C1 segment of cervical spinal cord (tissue), 14 donors: ENCODE data around the gene AFF1.

ENCODE experiments used
- DNase-seq, 14 donors: peaks; one replicate each; lab custom pipeline; 2025; lab: John Stamatoyannopoulos, UW

Gene AFF1, protein sequence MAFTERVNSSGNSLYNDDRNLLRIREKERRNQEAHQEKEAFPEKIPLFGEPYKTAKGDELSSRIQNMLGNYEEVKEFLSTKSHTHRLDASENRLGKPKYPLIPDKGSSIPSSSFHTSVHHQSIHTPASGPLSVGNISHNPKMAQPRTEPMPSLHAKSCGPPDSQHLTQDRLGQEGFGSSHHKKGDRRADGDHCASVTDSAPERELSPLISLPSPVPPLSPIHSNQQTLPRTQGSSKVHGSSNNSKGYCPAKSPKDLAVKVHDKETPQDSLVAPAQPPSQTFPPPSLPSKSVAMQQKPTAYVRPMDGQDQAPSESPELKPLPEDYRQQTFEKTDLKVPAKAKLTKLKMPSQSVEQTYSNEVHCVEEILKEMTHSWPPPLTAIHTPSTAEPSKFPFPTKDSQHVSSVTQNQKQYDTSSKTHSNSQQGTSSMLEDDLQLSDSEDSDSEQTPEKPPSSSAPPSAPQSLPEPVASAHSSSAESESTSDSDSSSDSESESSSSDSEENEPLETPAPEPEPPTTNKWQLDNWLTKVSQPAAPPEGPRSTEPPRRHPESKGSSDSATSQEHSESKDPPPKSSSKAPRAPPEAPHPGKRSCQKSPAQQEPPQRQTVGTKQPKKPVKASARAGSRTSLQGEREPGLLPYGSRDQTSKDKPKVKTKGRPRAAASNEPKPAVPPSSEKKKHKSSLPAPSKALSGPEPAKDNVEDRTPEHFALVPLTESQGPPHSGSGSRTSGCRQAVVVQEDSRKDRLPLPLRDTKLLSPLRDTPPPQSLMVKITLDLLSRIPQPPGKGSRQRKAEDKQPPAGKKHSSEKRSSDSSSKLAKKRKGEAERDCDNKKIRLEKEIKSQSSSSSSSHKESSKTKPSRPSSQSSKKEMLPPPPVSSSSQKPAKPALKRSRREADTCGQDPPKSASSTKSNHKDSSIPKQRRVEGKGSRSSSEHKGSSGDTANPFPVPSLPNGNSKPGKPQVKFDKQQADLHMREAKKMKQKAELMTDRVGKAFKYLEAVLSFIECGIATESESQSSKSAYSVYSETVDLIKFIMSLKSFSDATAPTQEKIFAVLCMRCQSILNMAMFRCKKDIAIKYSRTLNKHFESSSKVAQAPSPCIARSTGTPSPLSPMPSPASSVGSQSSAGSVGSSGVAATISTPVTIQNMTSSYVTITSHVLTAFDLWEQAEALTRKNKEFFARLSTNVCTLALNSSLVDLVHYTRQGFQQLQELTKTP

GRCh38 chr4:86934771-86935565, at the start of gene AFF1:
Gene AFF1 (plus strand): TSS chr4:86935011. CDS start chr4:86948534, 13,523 bp downstream.
- DNase-seq: peak; percentile 19 to 95 (median 86)

- DNase-seq: no peak
These were observed 44.0 kb upstream of the AFF1 start for GRCh38 chr4:86890790-86891189.

DNA sequence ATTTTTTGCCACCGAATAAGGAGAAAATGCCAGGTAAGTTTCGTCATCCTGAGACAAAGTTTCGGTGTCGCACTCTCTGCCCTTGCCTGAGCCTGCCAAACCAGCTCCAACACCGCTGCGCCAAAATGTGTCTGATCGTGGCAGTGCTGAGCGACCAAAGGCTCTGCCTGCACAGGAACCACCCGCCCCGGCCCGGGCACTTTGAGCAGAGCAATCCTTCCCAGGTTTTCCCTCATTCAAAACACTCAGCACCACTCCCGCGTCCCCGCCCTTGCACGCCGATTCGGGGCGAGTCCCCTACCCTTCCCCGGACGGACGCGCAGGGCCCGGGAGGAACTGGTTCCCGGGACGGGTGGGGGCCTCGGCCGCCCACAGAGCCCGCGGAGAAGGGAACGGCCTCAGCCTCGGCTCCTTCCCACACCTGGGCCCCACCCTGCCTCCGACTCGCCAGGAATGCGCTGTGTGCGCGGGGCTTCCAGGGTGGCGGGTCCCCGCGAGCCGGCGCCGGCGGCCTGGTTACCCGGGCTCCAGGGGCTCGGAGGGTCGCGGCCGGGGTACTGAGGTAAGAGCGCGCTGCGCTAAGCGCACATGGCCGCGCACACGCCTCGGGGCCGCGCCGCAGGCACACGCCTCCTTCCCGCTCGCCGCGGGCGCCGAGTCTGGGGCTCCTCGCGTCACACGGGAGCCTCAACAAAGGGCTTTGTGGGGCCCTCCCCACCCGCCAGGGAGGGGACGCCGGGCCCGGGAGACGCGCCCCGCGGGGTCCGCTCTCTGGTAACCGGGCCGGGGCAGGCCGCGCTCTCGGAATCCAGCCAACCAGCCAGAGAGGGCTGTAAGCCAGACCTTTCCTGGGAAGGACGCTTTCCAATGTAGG, 42.8 kb upstream of the AFF1 start, which contains the start of gene C4orf36:
C4orf36 (minus strand) TSS at position 661 of the 874 bp plus-strand sequence. CDS start 902 bp downstream, outside the sequence.
- DNase-seq: peak in 12 of 14 donors; percentile 22 to 66 (median 38)

GRCh38 chr4:86892636-86892960, 42.2 kb upstream of the AFF1 start:
- DNase-seq: peak in 1 of 14 donors; percentile 33

GRCh38 chr4:86893136-86893535, 41.7 kb upstream of the AFF1 start:
- no peak for DNase-seq

DNA sequence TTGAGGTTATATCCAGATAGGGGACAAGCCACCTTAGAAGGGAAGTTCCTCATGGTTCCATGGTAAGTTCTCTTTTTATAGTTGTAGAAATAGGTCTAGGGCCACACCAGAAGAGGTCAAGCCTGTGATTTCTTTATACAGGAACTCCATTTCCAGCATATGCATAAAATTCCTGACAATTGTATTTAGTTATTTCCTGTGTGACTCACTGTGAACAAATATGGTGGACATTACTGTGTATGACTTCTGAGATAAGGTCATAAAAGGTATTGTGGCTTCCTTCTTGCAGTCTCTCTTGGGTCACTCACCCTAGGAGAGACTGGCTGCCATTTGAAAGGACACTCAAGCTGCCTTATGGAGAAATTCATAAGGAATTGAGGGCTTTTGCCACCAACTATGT, 40.4 kb upstream of the AFF1 start:
- no peak for DNase-seq

DNA sequence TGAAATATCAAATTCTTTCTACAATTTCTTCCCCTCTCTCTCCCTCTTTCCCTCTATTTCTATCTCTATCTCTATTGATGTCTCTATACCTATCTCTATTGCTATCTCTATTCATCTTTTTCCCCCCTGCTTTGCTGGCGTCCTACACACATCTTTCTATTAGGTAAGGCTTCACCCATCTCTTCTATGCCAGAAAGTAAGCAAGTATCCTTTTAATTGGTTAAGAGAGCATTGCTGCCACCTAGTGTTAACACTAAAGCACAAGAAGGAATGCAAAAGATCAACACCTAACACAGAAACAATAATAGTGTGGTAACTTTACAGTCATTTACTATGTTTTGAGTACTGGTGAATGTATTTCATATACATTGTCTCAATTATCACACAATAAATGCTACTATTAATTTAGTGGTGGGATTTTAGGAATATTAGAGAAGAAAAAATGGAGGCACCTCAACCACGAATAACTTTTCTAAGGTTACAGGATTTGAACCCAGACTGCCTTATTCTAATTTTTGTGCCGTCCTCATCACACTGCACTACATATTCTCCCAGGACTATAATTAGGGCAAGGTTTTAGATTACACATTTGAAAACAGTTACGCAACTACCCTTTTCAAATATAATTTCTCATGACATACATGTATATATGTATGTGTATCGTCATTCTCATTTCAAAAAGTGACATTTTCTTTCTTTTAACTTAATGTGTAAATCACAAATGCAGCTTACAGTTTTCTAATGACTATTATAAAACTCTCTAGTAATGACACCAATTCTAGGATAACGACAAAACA, 38.9 kb upstream of the AFF1 start:
- DNase-seq: peak in 2 of 14 donors; percentile 17 to 52

DNA sequence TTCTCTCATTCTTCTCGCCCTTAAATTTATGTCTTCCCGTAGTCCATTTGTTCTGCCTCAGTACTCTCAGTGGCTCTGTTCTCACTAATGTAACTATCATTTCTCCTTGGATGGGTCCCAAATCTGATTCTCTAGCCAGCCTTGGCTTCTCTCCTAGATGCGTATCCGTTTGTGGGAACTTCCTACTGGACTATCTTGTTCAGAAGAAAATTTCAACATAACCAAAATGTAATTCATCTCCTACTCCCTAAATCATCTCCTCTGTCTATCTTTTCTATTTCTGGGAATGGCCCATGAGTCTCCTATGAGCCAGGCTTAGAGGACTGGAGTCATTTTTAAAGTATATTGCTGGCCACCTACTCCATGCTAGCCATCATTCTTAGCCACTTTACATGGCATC, 38.2 kb upstream of the AFF1 start:
- no peak for DNase-seq

GRCh38 chr4:86898562-86898961, 36.2 kb upstream of the AFF1 start:
- DNase-seq: no peak

- no peak for DNase-seq
These were observed 32.9 kb upstream of the AFF1 start for GRCh38 chr4:86901864-86902263.

- no peak for DNase-seq
These were observed 26.6 kb upstream of the AFF1 start for GRCh38 chr4:86908251-86908657.

- no peak for DNase-seq
These were observed 25.1 kb upstream of the AFF1 start for GRCh38 chr4:86909546-86910295.

- no peak for DNase-seq
These were observed 24.4 kb upstream of the AFF1 start for GRCh38 chr4:86910369-86910768.

DNA sequence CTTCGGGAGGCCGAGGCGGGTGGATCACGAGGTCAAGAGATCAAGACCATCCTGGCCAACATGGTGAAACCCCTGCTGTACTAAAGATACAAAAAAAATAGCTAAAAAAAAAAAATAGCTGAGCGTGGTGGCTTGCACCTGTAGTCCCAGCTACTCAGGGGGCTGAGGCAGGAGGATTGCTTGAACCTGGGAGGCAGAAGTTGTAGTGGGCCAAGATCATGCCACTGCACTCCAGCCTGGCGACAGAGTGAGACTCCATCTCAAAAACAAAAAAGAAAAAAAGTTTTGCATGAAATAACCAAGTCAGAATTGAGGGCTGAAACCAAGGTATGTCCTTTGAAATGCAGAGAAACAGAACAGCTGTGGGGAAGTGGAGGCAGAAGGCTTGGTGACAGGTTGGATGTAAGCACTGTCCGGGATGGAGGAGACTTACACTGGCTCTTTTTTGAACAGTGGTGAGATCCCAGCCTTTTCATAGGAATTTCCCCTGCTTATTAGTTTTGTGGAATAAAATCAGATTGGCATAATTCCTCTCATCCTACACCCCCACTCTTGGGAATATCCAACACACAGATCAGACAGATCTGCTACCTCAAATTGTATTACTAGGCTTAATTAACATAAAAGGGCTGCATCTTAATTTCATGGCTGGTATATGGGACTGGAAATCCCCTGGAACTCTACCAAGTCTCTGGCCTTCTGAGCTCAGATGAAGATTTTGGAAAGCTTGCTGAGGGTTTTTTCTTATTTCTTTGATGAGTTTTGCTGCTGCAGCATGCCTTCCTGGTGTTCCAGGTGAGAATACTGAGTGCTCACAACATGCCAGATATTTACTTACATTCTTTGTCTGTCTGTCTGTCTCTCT, 23.8 kb upstream of the AFF1 start:
- no peak for DNase-seq

GRCh38 chr4:86916392-86916791, 18.4 kb upstream of the AFF1 start:
- DNase-seq: no peak

- DNase-seq: no peak
These were observed 17.4 kb upstream of the AFF1 start for GRCh38 chr4:86917212-86918039.
